HG03469 (cell line): ENCODE results near the gene E2F6.

Experiments
- ATAC-seq: cut with Tn5 transposase; IDR thresholded peaks from one replicate; pipeline ENCODE4 v1.9.1; 2021; ENCODE audit warnings: mild to moderate bottlenecking, moderate library complexity, moderate number of reproducible peaks; ENCODE audit not compliant: unreplicated experiment

Gene E2F6

DNA sequence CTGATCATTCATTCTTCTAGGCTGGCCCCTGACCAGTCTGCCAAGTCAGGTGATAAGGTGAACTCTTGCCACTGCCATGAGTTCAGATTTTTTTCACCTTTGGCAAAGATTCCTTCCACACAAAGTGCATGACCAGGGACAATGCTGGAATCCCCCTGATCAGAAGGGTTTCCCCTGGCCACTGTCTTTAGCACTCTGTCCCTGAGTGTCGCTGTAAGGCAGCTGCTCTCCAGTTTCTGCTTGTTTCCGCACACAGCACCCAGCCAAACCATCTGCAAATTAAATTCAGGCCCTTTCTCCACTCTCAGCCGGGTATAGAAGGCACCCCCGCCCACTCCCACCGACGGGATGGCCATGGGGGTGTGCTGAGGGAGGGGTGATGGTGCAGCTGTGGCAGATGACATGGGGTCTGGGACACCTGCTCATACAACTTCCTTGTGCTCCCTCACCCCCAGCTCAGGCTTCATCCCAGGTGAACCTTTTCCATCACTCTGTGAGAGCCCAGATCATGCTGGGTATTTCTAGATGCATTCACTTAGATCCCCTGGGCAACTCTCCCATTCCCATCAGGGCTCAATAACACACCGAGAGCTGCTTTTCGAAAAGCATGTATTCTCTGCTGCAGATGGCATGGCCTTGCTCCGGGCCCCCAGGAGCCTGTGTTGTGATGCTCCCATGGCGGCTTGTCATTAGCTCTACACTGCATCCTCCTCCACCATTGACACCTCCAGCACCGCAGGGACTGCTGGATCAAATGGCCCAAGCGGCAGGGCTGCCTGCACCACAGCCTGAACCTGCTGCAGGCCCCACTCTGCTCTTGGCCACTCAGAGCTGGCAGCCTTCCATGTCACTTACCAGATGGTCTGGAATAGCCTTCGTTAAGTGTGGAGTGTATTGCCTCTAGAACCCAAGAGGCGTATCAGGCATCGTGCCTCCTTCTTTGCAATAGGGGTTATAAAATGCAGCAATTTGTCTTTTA lies 69.2 kb downstream of the E2F6 start:
- ATAC-seq: no peak

GRCh38 chr2:11396021-11396420 lies 69.9 kb downstream of the E2F6 start:
- ATAC-seq: no peak

DNA sequence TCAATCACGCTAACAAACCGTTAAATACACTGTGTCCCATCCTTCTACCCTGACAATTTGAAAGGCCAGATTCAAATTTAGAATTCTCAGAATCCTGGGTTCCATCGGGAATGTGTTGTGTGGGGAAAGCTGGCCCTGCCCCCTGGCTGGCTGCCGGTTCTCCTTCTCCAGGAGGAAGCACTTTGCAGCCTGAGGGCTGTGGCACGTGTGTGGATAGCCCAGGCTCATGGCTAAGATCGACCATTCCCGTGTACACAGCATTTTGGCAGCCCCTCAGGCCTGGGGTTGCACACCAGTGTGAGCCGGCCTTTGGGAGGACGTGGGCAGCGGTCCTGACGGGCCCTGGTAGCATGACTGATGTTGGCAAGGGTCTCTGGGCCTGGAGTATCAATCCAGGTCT lies 70.6 kb downstream of the E2F6 start:
- ATAC-seq: no peak
